ENCODE measurements around the gene CPNE5. TPM values are rescaled to one million over a fixed set of nuclear protein-coding genes. Genes with fewer than 3 reads are reported as not detected.

Gene CPNE5
- polyA plus RNA-seq, 1 of the 3 experiments (the other 2 are of a cell fraction): 0.30 TPM

- Histone ChIP-seq H3K4me1 (ENCODE audit: control insufficient read depth in 1 of 2, insufficient read depth in 2 of 2, low read depth in 1 of 2, low read length in 1 of 2) (no peaks in the 10 kb centered on the region), H3K9ac (no peak overlapping the region), H3K27ac (ENCODE audit: low read depth in 2 of 2, low read length in 1 of 2) (no peak overlapping the region), H4K20me1 (ENCODE audit: insufficient read depth) (no peaks in the 10 kb centered on the region), H3F3A (replicated peaks; ENCODE audit: insufficient read depth) (no peaks in the 10 kb centered on the region), H3K36me3 (replicated peaks in 1 of 2; ENCODE audit: control insufficient read depth in 1 of 2, insufficient read depth in 2 of 2, low read length in 1 of 2) (no peaks in the 10 kb centered on the region), H3K27me3 (ENCODE audit: insufficient read depth) (no peaks in the 10 kb centered on the region; the same call in 1 of the 2 replicates), H2AFZ (ENCODE audit: low read depth) (no peak overlapping the region), H3K9me3 (no peaks in the 10 kb centered on the region), H3K4me3 (ENCODE audit: low read depth in 2 of 2, low read length in 1 of 2) (no peak overlapping the region), H3K79me2 (ENCODE audit: insufficient read depth) (no peaks in the 10 kb centered on the region), H3K4me2 (no peak overlapping the region), H3K9me2 (no peaks in the 10 kb centered on the region)
- CTCF ChIA-PET: no interaction called here
- 96% methylated on average over 1 of the region's 1 CpG for WGBS (ENCODE audit: low lambda C conversion rate)
- TF ChIP-seq EZH2phosphoT487 (IDR thresholded peaks at IDR 0.05; ENCODE audit: borderline replicate concordance, low read depth) (no peak), CHD2 (IDR thresholded peaks at IDR 0.05; ENCODE audit: low read length, partially characterized antibody) (no peak), RAD21 (IDR thresholded peaks at IDR 0.05; ENCODE audit: low read length) (no peak), CTCF (IDR thresholded peaks at IDR 0.05) (no peak), RFX5 (IDR thresholded peaks at IDR 0.05; ENCODE audit: low read length) (no peak), NRF1 (IDR thresholded peaks at IDR 0.05; ENCODE audit: low read depth, low read length) (no peak)
- DNase-seq: no peak
- POLR2A ChIA-PET: no interaction called here
These were observed 35.3 kb downstream of the CPNE5 start for GRCh38 chr6:36803908-36804307.

DNA sequence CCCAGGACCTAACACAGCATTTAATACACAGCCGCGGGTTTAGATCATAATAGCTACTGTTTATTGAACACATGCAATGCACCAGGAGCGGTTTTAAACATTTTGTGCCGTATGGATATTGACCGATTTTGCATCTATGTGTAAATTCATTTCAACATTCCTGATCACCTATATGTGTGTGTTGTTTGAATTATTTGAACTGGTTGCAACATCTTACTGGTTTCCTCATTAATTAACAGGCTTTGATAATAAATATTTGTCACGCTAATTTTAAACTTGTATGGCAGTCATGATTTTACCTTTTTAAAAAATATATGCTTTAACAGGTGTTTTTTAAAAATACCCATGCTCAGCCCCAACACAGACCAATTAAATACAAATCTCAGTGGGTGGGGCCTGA lies 35.8 kb downstream of the CPNE5 start:
- Histone ChIP-seq H3K4me1 (ENCODE audit: control insufficient read depth in 1 of 2, insufficient read depth in 2 of 2, low read depth in 1 of 2, low read length in 1 of 2) (no peaks in the 10 kb centered on the region), H3K9me3 (no peaks in the 10 kb centered on the region), H3K27ac (ENCODE audit: low read depth in 2 of 2, low read length in 1 of 2) (no peak overlapping the region), H3K79me2 (ENCODE audit: insufficient read depth) (no peaks in the 10 kb centered on the region), H3K9me2 (no peaks in the 10 kb centered on the region), H3K4me3 (ENCODE audit: low read depth in 2 of 2, low read length in 1 of 2) (no peak overlapping the region), H3K4me2 (no peak overlapping the region), H4K20me1 (ENCODE audit: insufficient read depth) (no peaks in the 10 kb centered on the region), H3K27me3 (ENCODE audit: insufficient read depth) (no peaks in the 10 kb centered on the region; the same call in 1 of the 2 replicates), H3K36me3 (replicated peaks in 1 of 2; ENCODE audit: control insufficient read depth in 1 of 2, insufficient read depth in 2 of 2, low read length in 1 of 2) (no peaks in the 10 kb centered on the region), H3F3A (replicated peaks; ENCODE audit: insufficient read depth) (no peaks in the 10 kb centered on the region), H2AFZ (ENCODE audit: low read depth) (no peak overlapping the region), H3K9ac (no peak overlapping the region)
- TF ChIP-seq SIN3A (IDR thresholded peaks at IDR 0.05; ENCODE audit: borderline replicate concordance, low read depth, low read length): no peak
- TF ChIP-seq JUND (IDR thresholded peaks at IDR 0.05): no peak
- no peak for TF ChIP-seq POLR2AphosphoS5 (IDR thresholded peaks at IDR 0.05; ENCODE audit: low read depth, low read length)
- TF ChIP-seq GATA2 (CRISPR knock-in tag; IDR thresholded peaks at IDR 0.05): no peak
- no peak for TF ChIP-seq NRF1 (IDR thresholded peaks at IDR 0.05; ENCODE audit: low read depth, low read length)
- TF ChIP-seq EZH2phosphoT487 (IDR thresholded peaks at IDR 0.05; ENCODE audit: borderline replicate concordance, low read depth): no peak
- no peak for TF ChIP-seq MXI1 (IDR thresholded peaks at IDR 0.05; ENCODE audit: low read depth, low read length)
- TF ChIP-seq FOXJ3 (CRISPR knock-in tag; IDR thresholded peaks at IDR 0.05): no peak
- POLR2A ChIA-PET: no interaction called here
- CTCF ChIA-PET: interaction anchor here (0.6 kb wide), 1 partner anchor 44 kb away, joined by 4 read pairs; no protein-coding TSS in a partner anchor
- no peak for DNase-seq
- WGBS (ENCODE audit: low lambda C conversion rate): 85% methylated on average over 6 of the region's 6 CpGs
